Right renal pelvis (tissue), 4 donors: ENCODE measurements around the gene TCERG1L. TPM values are rescaled to one million over a fixed set of nuclear protein-coding genes. Genes with fewer than 3 reads are reported as not detected.

Experiments
- DNase-seq, 4 donors: peaks; one replicate each; pipeline ENCODE4 v3.0.0-alpha.2; 2013; ENCODE audit warnings: low read depth in 4 of 4, low spot score in 3 of 4, missing footprints in 1 of 4
- polyA plus RNA-seq, 4 donors: library from polyadenylated mRNA; unstranded; fragments of 120-200 nt; gene quantifications; one replicate each; pipeline ENCODE4 v1.2.1, GENCODE V29; 2013; ENCODE audit not compliant: insufficient read length in 4 of 4

TCERG1L gene
- polyA plus RNA-seq, 4 donors, result 1.4 to 2.1 (median 1.8) TPM

DNA sequence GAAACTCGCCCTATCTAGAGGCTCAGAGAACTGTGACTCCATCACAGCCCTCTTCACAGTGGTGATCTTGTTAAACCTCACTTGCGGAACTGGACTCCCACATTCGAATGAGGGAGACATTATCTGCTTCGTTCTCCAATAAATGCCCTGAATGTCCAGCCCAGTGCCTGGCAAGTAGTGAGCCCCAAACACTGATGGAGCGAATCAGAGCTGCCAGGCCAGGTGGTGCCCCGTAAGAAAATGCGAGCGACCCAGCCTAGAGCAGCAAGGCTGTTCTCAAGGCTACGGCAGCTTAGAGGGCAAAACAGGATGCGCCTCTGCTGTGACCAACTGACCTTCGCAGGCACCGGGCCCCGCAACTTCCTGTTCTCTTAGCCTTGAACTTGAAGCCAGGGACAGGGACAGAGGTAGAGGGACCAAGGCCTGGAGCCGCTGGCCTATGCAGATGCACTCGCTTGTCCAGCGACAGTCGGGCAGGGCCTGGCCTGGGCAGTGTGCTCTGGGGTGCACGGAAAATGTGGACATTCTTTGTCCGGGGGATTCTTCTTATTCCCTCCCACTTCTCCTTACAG lies 217.6 kb downstream of the TCERG1L start:
- DNase-seq, result no peak

DNA sequence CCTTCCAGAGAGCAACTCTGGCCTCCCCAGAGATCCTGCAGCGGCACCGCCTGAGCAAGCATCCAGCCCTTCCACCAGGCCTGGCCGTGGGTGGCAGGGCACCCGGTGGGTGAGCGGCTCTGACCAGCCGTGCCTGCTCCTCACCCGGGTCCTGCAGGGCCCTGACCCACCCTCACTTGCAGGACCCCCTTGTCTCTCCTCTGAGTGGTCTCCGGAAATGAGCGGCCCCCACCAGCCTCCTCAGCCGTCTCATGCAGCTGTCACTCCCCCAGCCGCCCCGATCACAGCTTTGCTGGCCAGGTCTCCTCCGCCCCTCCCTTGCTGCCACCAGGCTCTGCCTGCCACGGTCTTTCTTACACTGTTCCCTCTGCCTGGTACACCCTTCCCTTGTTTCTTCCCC lies 218.2 kb downstream of the TCERG1L start:
- no peak for DNase-seq

DNA sequence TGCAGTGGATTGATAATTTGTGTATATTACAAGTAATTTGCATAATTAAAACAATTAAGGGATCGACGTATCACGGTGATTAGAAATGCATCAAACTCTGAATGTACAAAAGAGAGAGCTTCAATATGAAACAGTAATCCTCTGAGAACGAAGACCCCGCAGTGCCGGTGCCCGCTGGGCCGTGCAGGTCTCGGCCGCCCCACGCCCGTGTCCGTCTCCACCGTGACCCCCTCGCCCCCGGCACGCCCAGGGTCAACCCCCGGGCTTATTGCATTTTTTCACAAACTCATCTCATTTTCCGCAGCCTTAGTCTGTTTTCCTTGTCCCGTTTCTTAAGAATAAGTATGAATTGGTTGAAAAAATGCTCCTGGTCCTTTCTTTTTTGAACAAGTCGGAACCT lies 218.6 kb downstream of the TCERG1L start:
- no peak for DNase-seq

DNA sequence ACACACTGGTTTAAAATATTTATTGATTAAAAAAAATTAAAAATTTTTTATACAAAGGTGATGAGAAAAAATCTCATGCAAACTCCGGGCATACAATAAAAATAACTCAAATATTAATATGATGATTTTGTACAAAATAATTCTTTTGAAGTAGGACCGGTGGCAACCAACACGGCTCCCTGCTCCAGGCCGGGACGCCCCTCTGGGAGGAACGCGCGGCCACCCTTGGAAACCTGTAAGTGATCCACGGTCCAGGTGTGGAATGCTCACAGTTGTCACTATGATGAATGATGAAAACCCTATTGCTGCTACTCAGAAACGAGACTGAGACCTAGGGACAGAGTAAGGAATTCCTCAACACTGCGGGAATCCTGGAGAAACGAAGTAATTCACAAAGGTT lies 219.1 kb downstream of the TCERG1L start:
- DNase-seq, result no peak

DNA sequence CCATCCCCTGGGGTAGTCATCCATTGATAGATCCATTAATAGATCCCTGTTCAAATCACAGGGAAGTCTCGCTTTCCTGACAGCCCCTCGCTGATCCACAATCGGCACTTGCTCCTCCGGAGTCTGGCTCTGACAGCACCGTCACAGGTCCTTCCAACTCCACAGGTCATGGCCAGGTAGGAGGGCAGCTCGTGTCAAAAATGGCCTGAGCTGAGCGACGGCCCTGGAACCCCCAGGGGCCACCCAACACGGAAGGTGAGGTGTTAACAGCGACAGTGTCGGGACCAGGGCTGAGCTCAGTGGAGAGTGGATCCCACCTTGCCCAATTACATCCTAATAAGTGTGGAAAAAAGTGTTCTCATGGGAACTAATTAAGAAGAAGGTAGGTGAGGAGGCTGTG lies 219.8 kb downstream of the TCERG1L start:
- no peak for DNase-seq

DNA sequence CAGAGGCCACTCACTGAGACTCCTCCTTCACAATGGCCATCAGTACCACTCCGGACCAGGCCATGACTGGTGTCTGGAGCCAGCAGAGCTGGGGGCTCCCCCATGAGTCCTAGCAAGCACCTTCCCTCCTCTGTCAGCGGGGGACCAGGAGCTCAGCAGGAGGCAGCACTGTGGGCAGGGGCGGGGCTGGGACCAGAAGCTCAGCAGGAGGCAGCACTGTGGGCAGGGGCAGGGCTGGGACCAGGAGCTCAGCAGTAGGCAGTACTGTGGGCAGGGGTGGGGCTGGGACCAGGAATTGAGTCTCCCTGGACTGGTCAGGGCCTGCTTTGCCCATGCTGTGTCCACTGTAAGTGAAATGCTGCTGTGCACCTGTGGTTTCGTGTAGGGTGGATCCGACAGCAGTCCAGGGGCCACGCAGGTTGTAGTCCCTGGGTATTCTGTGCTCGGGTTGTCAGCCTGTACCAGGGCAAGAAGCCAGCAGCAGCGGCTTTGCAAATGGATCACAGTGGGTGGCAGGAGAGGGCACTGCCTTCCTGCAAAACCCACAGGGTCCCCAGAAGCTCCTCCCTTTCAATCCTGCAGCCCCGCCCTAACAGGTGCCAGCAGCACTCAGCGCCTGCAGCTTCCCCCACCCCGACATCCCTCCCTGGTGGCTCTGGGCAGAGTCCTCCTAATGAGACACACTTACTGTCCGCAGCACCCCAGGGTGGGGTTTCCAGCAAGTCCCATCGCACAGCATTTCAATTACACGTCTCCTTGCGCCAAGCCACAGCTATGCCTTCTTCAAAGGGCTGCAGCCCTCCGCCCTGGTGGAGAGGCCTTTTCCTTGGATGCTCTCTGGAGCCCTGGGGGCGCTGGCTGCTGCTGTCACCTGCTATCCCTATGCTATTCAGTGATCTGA lies 220.5 kb downstream of the TCERG1L start:
- DNase-seq, result no peak

DNA sequence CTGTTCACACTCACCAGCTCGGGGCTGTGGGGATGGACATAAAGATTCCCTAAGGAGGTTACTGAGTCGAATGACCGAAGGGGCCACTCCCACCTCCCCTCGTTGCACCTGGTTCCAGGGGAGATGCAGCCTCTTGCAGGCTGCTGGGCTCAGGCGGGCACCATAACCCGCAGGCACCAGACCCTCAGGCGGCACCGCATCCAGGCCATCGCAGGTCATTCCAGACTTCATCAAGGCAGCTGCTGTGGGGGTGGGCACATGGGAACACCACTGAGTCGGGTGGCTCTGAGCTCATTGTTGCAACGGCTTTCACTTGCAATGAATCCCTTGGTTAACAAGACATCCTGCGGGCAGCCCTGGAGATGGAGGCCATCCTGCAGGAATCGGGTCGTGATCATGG lies 221.7 kb downstream of the TCERG1L start:
- no peak for DNase-seq

DNA sequence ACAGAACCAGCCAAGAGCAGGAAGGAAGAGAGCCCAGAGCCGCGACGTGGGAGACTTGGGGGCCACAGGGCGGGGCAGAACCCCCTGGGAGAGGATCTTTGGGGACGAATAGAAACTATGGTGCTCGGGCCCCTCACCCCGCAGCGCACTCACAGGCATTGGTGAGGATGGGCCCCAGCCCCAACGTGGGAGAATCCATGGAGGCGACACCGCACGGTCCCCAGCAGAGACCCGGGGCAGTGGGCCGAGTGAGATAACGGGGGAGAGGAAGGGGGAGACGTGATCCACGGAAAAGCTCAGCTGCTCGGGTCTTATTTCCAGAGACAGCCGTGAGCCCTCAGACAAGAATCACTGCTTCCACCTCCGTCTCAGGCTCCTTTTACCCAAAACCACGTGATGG lies 222.4 kb downstream of the TCERG1L start:
- no peak for DNase-seq

DNA sequence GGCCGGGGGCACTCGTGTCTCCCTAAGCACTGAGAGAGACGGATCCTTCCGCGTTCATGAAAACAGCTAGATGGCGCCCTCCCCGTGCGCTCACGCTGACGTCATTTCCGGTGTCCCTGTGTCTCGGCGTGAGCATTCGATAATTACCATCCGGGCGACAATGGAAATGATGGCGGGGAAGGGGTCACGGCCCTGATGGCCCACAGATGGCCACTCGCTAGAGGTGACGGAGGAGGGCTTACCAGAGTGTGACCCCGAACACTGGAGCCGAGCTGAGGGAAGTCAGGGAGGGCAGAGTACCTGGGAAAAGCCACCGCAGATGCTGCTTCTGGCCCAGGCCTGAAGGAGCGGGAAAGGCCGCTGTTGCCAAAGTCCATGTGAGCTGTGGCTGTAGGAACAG lies 222.9 kb downstream of the TCERG1L start:
- no peak for DNase-seq

DNA sequence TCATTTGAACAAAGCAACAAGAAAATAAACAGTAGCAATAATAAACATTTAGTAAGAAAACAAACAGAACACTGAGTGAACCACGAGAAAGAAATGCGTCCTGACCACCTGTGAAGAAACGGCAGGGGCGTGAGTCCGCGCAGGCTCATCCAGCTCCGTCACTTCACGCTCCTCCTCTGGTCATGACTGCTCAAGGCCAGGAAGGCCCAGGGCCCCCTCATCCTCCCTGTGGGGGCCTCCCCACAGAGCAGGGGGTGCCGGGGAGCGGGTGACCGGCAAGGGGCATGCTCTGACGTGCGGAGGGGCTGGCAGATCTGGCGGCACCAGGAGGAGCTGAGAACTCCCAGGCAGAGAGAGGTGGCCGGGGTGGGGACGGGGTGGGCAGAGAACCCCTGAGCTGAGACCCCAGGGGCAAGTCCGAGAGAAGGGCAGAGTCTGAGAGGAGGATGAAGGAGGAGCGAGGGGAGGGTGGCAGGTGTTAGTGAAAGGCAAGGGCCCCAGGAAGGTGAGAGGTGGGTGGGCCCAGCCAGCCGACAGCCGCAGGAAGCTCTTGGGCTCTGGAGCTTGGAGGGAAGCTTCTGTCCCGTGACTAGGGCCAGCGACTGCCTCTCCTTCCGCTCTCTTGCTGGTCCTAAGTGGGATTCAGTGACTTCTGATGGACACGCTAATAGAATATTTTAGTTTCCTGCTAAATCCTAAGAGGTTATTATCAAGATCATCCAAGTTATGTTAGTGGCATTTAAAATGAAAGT lies 223.9 kb downstream of the TCERG1L start:
- no peak for DNase-seq

DNA sequence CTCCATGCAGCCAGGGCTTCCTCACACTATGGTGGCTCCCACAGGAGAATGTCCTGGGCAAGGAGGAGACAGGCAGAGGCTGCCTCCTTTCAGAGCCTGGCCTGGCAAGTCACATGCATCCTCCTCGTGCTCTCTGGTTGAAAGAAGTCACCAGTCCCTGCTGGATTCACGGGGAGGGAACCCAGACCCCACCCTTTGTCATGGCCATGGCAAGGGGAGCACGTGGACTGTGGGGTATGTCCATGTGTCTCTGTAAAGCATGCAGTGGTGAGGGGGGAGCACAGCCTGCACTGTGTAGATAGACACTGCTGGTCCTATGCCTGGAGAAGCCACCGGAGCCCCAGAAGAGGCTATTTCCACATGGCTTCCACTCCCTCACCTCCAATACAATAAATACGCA lies 225.0 kb downstream of the TCERG1L start:
- no peak for DNase-seq

DNA sequence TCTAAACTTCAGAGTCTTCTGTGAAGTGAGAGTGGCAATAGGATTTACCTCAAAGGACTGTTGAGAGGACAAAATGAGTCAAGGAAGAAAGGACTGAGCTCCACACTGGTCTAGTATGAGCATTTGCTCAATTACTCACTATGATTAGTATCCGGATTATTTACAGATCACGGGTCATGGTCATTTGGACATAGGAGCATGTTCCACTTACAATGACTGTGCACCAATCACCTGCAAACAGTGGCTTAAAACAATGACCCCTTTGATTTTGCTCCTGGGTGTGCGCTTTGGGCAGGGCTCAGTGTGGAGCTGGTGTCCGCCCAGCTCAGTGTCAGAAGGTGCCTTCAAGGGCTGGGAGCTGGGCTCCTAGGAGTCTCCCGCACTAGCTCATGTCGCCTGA lies 225.4 kb downstream of the TCERG1L start:
- no peak for DNase-seq

DNA sequence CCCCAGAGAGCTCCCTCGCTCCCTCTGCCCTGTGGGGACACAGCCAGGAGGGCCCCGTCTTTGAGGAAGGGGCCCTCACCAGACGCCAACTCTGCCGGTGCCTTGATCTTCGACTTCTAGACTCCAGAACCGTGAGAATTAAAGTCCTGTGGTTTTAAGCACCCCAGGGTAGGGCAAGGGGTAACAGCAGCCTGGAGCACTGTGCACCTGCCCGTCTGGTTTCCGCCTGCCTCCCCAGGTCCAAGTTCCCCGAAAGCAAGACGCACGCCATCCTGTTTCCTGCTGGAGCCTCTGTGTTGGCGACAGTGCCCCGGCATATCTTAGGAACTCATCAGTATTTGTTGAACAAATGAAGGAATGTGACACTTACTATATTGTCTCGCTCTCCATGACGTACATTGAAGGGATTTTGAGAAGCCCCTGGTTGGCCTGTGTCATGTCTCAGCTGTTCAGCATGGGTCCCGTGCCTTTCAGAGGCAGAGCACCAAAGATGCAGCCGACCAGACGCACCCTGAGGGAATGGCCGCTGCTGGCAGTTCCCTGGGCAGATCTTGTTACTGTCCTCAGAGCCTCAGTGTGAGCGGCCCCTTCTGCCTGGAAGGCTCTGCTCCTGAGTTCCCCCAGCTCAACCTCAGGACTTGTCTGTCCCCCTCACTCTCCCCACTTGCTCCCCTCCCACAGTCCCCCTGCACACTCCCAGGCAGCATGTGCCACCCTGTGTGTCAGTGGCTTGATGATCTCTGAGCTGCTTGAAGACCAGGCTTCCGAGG lies 226.2 kb downstream of the TCERG1L start:
- no peak for DNase-seq

DNA sequence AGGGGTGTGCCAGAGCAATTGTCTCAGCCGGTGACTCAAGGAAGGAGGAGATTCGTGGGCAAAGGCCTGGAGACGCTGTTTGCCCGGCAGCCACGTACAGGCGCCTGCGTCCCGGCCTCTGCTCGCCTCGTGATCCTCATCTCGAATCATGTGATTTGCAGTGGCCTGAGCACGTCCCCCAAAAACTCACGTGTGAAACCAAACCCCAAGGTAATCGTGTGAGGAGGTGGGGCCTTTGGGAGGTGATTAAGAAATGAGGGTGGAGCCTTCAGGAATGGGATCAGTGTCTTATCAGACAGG lies 226.8 kb downstream of the TCERG1L start:
- DNase-seq, result no peak

DNA sequence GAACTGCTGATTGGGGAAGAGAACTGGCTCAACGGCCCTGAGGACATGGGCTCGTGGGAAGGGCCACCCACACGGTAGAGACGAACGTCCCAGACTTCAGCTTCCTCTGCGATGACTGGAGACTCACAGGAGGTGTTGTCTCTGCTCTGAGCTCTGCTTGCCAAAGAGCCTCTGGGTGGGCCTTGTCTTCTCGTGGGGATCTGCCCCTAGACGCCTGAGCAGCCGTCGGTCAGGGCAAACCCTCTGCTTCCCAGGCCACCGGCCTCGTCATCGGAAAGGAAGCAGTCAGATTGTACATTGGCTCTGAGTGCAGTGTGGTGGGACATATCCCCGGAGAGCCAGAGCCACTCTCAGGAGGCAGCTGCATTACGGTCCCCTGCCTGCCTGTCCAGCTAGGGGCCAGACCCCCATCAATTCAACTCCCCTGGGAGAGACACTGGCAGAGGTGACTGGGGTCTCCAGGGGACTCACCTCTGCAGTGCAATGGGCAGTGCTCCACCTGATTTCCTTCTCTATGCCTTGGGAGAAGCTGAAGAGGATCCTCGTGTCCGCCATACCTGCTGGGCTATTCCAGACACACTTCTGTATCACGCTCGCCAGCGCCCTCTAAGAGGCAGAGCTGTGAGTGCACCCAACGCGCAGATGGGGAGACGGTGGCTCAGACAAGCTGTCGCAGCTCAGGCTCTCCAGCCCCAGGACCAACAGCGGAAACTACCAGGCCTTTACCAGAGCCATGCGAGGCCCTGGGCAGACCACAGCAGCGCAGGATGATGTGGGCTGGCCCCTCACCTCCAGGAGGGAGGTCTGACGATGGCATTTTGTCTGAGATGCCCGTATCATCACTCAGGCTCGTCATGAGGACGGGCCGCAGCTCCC lies 227.4 kb downstream of the TCERG1L start:
- DNase-seq, result no peak

DNA sequence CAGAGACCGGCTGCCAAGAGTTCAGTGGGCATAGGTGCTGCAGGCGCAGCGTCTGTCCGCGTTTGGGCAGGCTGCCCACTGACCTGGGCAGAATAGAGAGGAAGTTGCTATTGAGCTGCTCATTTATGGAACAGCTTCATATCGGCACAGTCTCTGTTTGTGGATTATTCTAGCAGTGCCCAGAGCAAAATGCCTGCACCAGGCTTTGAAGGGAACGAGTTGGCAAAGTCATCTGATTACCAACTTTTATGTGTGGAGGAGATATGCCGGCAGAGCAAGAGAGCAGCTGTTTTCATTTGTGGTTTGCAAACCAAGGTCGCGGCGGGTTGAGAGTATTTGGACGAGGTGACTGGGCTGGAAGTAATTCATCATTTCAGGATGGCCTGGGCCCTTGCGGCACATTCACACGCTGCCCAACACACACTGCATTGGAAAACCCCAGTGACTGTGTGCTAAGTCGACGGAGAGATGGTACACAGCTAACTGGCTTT lies 228.5 kb downstream of the TCERG1L start:
- DNase-seq, result no peak

DNA sequence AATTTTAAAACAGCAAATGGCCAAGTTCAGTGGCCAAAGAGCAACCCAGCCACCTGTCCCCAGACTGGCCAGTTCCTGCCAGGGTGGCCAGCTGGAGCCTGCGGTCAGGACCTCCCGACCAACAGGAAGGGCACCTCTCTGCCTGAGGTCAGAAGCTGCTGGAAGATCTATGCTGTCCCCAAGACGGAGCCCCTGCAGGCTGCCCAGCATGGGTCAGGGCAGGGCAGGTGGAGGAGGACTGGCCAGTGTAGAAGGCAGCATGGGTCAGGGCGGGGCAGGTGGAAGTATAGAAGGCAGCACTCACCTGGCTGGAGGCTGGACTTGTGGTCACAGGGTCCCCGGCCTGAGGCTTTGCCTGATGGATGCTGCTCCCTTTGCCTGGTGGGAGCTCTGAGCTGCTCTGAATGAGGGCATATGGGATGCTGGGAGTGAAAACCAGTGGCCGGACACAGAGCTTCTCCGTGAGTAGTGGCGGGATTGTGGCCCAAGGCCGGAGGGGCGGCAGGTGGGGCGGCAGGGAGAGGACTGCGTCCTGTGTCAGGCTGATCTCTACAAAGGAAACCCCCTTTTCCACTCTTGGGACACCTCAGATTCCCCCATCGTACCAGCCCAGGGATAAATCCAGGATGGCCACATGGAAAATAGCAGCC lies 229.2 kb downstream of the TCERG1L start:
- DNase-seq, result no peak

DNA sequence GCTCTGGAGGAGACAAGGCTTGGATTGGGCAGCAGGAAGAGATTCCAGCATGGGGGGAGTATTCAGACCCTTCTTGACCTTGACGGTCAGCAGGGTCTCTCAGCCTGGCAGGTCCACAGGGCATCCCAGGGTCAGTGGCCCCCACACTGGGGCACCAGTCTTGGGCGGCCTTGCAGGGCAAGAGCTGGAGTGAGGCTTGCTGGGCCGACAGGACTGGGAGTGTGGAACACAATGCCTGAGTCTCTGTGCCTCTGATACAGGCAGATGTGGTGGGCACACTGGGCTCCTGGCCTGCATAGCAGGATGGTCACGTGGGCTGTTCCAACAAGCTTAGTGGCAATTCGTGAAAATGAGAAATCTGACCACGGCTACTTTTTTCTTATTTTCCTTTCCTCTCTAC lies 229.7 kb downstream of the TCERG1L start:
- no peak for DNase-seq

DNA sequence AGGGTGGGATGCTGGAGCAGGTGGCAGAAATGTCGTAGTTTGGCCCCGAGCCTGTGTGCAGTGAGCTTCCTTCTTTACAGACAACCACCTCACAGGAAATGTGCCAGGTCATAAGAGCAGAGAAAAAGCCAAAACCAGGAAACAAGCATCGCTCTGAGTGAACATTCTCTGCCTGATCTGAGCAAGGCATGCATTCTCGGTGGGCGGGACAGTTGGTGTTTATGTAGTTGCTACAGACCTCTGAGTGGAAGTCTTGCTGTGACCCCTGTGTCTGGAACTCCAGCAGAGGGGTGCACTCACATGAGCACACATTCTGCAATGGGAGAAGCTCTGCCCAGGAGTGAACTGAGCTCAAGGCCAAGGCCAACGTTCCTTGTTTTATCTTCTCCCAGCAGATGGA lies 230.1 kb downstream of the TCERG1L start:
- DNase-seq, result no peak
